NCI-H510A treated with DMSO at 0.1 percent for 48 hours (cell line): ENCODE results near the gene MAP3K7.
A peak's percentile ranks its signal among the peaks of the same experiment; 100 is the strongest.

Experiments
- DNase-seq: peaks from one replicate; lab custom pipeline; 2025; lab: John Stamatoyannopoulos, UW

MAP3K7 gene

DNA sequence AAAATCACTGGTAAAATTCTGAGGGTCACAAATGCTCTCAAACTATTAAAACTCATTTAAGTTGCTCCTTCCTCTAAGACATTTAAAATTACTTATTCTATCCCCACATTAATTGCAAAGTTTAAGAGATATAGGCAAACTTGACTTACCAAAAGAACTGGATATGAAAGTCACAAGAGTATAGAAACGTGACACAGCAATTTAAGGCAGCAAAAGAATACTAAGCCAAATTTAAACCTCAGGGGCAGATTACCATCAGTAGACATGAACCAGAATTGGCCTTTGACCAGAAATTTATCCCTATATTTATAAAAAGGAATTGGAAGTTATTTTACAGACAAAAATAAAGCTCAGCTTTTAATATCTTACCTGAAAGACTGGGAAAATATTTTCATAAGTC is 56.0 kb downstream of the MAP3K7 start:
- no peak for DNase-seq

DNA sequence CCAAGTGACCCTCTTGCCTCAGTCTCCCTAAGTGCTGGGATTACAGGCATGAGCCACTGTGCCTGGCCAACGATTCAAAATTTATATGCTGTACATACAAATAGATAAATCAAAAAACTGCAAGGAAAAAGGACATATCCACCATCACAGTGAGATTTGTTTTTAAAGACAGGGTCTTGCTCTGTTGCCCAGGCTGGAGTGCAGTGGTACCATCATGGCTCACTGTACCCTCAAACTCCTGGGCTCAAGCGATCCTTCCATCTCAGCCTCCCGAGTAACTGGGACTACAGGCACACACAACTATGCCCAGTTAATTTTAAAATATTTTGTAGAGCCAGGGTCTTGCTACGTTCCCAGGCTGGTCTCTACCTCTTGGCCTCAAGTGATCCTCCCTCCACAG is 61.5 kb downstream of the MAP3K7 start:
- no peak for DNase-seq

DNA sequence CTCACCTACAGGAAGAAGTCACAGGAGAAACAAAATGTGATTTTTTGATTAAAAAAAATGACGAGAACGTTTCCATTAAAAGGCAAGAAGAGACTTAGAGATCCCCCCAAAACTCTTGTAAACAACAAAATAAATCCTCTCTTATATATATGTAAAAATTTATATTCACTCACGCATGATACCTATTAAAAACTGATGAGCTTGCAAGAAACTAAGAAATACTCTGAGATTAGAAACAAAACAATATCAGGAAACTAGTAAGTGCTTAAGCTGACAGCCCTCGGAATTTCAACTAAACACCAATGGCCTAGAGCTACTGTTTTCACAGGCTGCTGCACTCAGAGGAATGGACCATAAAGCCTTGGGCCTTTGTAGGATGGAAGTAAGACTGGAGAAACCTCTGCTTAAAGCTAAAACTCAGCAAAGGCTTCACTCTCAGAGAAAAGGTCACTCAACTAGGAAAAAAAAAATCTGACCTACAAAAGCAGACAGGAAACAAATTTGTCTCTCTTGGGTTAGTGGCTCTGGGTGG is 63.0 kb downstream of the MAP3K7 start:
- no peak for DNase-seq

DNA sequence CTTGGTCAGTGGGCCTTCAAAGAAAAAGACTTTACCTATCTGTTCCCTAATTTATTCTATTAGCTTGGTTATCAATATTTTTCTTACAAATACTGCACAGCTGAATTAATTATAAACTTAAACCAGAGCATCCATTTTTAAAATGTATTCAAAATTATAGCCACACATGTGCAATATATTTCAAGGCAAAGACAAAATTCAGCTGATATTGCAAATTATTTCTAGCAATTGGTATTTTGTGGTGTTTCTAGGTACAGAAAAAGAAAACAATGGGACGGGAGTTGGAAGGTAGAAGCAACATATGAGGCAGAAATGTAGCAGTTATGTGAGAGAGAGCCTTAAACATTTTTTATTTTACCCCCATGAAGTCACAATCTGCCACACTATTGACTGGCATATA is 64.9 kb downstream of the MAP3K7 start:
- no peak for DNase-seq

DNA sequence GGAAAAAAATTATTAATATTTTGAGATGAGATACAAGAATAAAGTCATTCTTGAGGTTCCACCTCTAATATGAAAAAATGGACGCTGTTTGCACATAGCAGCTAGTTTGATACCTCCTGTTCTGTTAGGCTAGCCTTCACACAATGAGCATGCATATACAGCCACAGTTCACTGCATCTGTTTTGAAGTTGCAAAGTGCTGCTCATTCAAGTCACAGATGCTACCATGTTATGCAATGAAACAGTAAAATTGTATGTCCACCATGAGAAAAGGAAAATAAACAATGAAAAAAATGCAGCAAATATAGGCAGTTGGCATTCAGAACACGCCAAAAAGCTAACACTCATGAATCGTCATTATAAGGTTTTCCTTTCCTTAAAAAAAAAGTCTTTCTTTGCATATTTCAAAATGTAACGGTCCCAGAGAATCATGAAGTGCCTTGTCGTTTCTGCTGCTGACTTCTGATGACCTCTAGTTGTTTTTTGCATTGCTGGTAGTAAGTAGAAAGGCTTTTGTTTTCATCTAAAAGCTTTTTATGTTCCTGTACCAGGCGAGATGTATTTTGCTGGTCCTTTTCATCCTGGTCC is 70.7 kb downstream of the MAP3K7 start:
- no peak for DNase-seq

DNA sequence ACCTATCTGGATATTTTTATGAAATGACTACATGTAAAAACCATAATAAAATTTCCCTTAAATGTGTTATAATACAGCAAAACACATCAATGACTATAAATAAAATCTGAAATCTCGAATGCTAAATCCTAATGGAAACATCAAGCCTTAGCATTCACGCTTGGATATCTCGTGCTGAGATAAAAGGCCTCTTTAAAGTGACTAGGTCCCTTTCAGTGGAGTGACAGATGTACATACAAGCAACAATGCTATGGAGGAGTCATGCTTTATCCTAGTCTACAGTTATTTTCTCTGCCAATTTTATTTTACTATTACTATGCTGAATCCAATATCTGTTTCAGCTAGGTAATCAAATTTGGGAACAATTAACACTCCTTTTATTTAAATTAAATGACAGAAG is 72.4 kb downstream of the MAP3K7 start:
- DNase-seq = no peak

DNA sequence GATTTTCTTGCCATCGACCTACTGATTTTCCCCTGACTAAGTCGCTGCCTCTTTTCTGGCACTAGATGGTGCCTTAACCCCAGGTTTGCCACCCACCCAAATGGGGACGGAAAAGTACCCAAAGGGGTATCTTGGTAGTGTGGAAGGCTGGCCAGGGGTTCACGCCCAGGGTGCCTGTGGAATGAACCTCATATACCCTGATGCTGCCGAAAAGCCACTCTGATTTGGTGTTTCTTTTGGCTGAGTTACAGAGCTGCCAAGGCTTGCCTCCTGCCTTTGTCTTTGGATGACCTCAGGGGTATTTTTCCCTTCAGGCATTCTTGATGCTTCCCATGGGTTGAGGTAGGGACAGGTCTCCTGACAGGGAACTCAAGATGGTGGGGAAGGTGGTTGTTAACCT is 78.1 kb downstream of the MAP3K7 start:
- DNase-seq = no peak

DNA sequence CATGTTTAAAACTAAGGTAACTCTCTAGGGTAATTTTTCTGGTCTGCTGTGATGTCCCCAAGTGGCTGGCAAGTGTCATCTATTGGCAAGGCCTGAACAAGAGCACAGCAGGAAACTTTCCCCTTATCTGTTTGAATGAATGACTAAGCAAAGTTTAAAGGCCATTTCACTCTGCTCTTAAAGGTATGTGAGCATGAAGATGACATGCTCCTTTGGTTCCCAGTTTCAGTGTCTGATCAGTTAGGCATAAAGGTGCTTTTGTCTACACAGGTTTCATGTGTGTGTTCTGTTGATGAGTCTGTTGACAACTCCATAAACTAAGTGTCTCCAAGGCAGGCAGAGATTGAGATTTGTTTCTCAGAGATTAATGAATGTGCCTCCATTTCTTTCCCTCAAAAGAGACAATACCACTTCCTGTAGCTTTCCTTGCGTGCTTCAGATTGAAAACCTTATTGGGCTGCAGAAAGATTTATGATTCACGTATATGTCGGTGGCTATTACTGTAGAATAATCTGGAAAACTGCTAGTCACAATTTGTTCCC is 83.9 kb downstream of the MAP3K7 start:
- DNase-seq = peak; percentile 31

DNA sequence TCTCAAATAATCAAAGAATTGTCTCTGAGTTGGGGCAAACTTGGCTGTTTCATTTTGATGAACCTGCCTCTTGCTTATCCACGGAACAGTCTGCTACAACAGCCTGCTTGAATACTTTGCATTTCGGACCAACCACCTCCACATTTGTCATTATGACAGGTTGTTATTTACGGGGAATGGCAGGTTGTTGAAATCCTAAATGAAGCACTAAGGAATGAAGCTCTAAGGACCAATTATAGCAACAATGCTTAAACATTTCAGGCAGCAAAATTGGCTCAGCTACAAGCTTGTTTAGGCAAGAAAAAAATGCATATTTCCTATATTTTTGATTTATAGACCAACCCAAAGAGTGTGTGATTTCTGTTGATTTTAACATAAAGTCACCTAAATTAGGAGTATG is 84.5 kb downstream of the MAP3K7 start:
- no peak for DNase-seq

DNA sequence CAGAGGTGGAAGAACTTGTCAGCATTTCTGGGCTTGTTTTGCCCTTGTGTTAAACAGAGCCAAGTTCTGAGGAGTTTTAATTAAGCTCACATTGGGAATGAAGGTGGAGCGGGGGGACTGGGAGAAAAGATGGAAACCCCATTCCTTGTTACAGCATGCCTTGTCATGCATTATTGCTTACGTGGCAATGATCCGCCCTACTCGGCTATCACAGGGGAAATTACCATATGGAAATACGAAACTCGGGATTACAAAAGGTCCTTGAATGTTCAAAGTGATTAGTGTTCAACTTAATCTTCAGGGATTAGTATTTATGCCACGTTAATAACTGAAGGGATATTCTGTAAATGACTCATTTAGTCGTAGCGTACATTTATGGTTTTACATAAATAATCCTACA is 86.4 kb downstream of the MAP3K7 start:
- DNase-seq = no peak

DNA sequence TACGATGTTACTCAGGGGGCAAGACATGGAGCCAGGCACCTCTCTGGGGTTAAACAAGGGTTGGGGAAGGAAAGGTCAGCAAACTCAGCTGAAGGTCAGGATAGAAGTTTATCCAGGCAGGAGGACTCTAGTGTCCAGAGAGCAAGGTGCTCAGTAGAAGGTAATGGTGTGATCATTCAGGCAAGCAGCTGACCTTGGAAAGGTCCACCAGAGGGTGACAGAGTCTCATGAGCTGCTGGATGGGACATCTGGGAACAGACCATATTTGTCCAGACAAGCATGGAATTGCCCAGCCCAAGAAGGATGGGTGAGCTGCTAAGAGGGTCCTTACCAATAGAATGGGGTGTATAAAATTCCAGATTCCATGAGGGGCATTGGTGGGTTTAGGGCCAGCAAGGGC is 89.5 kb downstream of the MAP3K7 start:
- no peak for DNase-seq

DNA sequence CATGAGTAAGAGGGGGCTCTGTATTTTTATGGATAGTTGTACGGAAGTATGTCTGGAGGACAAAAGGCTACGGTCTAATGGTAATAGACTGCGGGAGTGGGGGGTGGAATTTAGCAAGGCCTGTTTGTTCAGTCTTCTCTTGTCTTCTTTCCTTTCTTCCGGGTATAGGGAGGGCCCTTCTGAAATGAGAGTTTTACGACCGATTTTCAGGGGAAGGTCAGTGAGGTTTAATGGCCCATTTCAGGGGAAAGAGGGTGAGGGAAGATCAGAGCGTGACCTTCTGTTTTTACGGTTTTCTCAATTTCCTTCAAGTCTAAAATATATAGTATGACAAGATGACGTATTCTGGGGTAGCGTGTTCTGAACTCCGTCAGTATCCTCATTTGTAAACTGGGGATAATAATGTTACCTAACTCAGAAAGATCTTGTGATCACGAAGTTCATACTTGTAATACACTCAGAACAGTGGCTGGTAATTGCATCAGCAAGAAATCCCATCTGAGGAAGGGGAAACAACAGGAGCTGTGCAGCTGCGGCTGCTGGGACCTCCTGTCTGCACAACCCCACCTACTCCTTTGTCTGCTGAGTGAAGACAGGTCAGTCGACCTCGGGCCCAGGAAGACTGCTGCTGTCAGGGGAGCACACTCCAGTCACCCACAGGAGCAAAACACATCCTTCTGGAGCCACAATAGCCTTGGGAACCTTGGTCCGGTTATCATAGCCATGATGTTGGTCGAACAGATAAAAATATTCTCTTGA is 90.4 kb downstream of the MAP3K7 start:
- DNase-seq = no peak

DNA sequence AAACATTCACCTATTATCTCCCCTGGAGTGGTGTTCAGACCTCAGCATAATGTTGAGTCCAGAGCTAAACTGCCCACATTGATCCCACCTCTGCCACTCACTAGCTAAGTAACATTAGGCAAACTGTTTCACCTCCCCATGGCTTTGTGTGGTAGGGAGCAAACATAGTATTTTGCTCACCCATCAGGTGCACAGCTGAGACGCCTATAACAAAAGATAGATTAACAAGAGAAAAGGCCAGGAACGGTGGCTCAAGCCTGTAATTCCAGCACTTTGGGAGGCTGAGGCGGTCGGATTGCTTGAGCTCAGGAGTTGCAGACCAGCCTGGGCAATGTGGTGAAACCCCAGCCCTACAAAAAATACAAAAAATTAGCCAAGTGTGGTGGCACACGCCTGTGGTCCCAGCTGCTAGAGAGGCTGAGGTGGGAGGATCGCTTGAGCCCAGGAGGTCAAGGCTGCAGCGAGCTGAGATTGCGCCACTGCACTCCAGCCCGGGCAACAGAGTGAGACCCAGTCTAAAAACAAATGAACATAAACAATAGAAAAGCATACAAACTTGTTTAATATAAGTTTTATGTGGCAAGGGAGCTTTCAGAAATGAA is 91.6 kb downstream of the MAP3K7 start:
- no peak for DNase-seq

DNA sequence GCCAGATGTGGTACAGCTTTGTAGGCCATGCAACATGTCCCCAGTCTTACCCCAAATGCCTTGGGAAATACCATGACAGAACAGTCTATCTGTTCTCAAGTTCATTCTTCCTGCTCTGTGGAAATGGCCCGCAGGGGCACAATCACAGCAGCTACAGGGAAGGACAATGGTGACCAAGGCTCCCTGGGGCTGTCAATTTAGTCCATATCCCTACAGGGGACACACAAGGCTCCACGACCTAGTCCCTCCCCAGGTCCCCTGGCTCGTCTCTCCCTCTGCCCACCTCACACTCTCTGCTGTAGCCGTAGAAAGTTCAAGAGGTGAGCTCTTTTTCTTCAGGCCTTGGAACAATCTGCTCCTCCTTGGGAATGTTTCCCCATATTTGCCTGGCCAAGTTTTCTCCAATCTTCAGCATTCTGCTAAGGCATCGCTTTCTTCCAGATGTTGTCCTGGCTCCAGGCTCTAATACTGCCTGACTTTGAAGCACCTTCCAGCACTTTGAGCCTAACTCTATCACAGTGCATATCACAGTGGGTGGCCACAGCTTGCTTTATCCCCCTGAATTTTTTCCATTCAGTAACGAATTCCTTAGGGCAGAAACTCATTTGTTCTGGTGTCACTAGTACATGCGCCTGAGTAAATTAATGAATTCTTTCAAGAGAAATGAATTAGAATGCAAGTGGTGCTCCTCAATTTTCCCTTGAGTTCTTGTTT is 92.6 kb downstream of the MAP3K7 start:
- no peak for DNase-seq

DNA sequence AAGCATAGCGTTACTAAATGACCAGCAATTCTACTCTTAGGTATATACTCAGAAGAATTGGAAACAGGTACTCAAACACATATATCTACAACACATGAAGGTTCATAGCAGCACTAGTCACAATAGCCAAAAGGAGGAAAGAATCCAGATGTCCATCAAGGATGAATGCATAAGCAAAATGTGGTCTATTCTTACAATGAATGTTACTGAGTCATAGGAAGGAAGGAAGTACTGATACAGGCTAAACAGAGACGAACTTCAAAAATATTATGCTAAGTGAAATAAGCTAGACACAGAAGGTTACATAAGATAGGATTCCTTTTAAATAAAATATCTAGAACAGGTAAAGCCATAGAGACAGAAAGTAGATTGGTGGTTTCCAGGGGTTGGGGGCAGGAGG is 93.5 kb downstream of the MAP3K7 start:
- DNase-seq = no peak

DNA sequence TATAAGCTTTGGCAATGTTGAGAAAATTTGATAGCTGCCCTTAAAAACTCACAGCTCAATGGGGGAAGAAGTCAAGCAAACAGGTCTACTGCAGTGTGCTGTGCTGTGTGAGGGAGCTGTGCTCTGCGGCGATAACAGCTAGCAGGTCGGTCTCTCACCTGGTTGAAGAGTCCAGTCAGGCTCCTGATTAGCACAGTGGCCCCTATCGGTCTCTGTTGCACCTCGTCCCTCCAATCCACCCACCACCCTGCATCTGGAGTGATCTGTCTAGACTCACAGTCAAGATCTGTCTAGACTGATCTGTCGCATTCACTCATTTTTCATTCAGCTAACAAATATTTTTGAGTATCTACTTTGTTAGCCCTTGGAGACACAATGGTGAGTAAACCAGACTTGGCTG is 94.1 kb downstream of the MAP3K7 start:
- DNase-seq = no peak

DNA sequence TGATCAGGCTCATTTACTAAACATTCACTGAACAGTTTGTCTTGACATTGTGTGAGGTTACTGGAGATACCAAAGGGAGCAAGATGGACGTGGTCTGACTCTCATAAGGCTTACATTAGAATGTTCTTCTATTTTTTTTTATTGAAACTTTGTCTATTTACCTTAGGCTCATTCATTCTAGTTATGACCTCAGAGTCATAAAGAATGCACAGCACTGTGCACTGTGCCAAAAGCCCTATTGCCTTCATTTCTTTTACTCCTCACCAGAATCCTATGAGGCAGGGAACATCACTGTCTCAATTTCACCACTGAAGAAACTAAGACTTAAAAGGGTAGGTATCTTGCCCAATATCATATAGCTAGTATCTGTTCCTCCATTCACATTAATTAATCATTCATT is 94.5 kb downstream of the MAP3K7 start:
- no peak for DNase-seq

DNA sequence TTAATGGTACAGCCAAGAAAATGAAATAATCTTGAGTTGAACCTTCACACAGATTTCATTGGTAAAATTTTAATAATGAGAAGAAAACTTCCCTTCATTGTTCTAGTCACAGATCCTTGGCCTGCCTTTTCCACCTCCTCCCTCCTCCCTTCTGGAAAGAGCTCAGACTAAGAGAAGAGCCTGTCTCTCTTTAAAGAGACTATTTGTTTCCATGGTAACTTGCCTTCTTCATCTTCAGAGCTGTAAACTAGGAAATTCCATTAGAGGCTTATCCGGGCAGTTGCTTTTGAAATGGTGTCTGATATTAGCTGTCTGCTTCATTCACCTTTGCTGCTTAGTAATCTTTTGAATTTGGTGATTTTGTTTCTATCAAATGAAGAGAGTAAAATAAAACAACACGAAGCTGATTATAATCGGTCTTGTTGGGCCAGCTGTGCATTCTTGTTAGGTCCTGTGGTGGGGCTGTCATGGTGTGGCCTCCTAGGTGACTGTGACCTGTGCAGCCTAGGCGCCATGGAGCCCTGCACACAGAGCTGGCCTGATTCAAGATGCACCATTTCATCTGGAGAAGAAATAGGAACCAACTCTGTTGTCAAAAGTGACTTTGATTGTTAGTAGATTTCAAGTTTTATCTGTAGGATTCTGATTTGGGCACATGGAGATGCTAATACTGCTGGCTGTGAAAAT is 96.7 kb downstream of the MAP3K7 start:
- DNase-seq = no peak

DNA sequence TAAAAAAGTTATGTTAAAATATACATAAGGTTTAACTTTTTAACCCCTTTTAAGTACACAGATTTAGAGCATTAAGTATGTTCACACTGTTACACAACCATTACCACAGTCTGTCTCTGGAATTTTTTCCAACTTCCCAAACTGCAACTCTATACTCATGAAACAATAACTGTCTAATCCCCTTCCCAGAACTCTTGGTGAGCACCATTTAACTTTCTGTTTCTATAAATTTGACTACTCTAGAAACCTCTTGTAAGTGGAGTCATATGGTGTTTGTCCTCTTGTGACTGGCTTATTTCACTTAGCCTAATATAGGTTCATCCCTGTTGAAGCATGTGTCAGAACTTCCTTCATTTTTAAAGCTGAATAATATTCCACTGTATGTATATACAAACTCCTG is 98.1 kb downstream of the MAP3K7 start:
- DNase-seq = no peak

DNA sequence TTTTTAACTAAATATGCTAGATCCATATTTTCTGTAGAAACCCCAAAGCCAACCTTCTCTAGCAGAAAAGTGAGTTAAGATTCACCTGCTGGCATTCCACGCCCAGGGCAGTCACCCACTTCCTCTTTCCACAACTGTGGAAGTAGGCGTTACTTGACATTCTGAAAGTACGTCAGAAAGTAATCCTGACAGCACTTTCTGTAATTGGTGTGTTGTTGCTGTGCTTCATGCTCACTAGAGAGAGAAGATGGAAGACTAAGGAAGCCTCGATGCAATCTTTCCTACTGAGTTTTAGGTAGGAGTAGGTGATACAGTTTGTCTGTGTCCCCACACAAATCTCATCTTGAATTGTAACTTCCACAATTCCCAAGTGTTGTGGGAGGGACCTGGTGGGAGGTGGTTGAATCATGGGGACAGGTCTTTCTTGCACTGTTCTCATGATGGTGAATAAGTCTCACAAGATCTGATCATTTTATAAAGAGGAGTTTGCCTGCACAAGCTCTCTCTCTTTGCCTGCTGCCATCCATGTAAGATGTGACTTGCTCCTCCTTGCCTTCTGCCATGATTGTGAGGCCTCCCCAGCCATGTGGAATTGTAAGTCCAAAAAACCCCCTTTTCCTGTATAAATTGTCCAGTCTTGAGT is 101.1 kb downstream of the MAP3K7 start:
- no peak for DNase-seq

DNA sequence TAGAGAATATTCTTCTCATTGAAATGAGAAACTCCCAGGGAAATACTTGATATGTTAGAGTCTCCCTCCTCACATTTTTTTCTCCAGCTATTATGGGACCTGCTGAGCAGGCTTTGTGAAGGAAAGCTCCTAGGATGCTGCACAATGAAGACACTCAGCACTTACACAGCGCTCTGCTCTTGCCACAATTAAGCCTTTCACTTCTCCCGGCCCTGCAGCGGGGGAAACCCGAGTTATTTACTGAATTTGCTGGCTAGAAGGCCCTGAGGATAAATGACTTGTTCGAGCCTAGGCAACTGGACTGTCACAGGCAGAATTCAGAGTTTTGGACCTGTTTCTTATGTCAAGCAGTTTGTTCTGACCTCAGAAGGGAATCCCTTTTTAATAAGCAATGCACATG is 102.0 kb downstream of the MAP3K7 start:
- DNase-seq = no peak
